GM19395 (cell line): Measurements from ENCODE around the gene KPNB1.

ENCODE experiments used
- ATAC-seq: cut with Tn5 transposase; IDR thresholded peaks from one replicate; pipeline ENCODE4 v1.9.1; 2021; ENCODE audit warnings: mild to moderate bottlenecking, moderate library complexity; ENCODE audit not compliant: unreplicated experiment

Gene KPNB1

DNA sequence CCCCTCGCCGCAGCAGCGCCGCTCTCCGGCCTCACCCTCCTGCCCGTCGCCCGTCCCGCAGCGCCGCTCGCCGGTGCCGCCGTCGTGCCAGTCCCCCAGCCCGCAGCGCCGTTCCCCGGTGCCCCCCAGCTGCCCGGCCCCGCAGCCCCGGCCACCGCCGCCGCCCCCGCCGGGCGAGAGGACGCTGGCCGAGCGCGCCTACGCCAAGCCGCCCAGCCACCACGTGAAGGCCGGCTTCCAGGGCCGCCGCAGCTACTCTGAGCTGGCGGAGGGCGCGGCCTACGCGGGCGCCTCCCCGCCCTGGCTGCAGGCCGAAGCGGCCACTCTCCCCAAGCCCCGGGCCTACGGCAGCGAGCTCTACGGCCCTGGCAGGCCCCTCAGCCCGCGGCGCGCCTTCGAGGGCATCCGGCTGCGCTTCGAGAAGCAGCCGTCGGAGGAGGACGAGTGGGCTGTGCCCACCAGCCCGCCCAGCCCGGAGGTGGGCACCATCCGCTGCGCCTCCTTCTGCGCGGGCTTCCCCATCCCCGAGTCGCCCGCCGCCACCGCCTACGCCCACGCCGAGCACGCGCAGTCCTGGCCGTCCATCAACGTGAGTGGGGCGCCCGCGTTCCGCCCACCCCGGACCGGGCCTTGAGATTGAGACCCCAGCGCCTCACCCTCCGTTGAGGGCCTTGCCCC is 59.3 kb downstream of the KPNB1 start:
- ATAC-seq: no peak

DNA sequence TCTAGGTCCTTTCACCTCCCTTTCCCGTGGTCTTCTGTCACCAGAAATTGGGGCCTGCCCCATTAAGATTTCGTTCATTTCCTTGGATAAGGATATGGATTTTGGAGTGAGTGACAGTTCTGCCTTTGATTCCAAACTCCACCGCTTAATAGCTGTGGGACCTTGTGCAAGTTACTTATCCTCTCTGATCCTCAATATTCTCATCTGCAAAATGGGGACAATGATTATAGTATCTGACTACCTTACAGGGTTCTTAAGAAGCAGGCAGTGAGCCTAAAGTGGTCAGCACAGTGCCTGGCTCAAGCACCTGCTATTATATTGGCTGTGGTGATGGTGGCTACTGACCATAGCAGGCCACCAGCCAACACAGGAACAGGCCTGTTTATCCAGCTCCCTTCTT is 59.9 kb downstream of the KPNB1 start:
- no peak for ATAC-seq

DNA sequence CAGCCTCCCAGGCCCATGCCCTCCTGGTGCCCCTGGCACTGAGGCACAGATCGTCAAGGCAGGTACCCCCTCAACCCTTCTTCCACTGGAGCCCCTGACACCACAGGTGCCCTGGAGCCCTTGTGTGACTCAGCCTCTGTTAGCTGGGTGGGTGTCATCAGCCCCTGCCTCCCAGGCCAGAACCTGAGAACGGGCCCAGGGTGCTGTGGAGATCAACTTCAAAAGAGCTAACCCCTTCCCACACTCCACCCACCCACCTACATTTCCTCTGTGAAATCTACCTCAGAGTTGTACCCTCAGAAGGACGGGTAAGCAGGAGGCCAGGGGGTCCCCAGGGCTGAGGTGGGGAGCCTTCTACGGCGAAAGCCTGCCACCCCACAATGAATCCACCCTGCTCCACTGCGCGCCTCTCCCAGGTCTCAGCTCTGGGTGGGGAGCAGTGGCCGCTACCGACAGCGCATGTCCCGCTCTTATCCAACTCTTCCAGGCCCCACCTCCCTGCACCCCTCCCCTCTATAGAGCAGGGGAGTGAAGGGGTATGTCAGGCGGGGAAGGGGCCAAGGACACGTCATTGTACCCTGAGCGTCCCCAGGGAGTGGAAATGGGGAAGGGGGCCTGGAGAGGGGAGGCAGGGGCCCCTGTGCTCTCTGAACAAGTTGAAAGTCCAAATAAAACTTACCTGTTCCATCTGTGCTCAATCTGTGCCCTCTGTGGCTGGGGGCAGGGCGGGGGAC is 61.8 kb downstream of the KPNB1 start:
- no peak for ATAC-seq

DNA sequence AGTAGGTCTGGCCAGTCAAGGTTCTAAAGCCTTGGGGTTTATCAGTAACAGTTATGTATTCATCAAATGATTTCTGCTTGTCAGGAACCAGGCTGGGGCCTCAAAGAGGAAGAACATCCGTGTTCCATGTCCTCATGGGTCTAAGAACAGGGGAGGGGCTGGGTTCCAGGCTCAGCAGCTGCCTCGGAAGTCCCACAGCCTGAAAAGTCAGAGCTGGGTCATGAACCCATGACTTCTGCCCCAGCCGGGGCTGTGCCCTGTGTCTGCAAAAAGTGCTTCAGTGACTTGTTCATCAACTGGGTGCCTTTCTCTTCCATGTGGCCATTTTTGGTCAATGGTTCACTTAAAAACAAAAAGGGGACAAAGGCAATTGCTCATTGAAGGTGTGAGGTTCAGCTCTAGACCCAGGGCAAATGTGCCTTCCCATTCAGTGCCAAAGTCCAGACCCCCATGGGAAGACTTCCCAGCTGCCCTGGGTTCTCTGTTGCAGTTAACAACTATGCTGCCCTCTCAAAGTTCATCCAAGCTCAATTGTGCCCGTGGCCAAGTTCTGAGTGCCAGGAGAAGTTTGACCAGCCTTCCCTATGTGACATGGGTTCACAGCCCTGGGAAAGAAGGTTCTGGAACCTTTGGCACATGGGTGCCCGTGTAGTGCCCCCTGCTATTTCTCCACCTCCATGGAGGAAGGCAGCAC is 62.8 kb downstream of the KPNB1 start:
- ATAC-seq: no peak

DNA sequence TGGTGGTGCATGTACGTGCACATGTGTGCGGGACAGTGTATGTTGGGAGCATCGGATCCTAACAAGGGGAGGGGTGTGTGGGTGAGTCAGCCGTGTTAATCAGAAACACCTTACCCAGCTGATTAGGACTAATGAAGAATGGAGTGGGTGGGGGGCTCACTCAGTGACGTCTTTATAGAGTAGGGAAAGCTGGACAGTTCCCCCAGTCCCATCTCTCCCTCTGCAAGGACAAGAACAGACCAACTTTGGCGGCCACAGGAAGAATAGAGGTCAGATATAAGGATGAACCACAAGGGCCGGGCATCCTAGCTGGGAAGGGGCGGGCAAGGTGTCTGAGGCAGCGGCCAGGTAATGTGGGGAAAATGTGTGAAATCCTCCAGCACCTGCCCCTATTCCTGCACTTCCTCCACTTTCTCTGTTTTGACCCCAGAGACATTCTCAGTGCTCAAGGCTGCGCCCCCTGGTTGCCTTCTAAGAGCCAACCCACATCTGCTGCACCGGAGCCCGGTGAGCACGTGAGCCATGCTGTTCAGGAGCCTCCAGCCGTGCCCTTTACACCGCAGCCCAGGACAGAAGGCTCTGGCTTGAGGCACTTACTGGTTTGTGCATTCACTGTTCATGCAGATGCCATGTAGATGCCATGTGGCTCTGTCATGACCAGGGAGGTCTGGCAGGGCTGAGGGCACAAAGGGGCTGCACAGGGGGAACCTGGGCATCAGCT is 64.4 kb downstream of the KPNB1 start:
- ATAC-seq: no peak

DNA sequence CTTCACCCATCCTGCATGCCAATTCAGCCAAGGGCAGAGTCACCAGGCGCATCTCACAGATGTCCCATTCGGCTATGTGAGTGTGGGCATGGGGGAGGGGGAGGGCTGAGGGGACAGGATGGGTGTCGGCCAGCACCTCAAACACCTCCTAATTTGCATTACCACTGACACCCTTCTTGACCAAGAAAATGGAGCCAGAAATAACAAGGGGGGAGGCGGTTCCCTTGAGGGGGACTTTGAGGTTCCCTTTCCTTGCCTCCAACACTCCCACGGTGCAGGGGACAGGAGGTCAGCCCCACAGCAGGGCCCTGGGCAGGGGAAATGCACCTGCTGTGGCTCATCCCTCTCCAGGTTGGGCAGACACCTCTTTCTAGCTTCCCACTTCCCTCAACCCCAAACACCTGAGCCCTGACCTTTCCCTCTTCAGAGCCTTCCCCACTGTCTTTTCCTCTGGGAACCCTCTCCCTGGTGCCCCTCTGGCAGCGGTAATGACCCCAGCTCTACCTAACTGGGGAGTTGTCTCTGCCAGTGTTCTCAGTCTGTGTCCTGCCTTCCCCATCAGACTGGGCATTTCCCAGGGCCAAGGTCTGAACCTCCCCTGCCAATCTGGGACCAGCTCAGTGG is 65.2 kb downstream of the KPNB1 start:
- ATAC-seq: no peak

DNA sequence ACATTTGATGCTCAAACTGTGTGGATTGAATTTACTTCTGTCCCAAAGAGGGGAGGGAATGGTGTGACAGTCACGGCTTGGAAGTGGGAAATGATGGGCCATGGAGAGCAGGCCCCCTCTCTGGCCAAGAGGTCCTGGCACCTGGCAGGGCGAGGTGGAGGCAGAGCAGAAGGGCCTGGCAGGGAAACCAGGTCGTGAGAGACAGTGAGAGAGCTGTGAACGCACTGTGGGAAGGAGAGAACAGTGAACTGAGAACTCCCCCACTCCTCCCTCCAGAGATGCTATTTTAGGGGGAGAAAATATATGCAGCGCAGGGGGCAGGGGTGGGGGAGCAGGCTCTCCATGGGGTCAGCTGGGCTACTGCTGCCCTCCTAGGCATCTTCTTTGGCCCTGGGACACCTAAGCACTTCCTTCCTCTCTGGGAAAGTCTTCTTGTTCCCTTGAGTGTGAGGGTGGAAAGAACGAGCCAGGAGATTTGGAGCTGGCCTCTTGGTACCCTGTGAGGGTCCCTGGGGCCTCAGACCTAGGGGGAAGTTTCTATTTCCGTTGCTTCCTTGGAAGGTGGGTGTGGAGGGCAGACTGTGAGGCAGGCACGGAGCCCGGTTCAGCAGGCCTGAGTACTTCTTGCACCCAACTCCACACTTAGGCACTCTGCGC is 66.1 kb downstream of the KPNB1 start:
- no peak for ATAC-seq

DNA sequence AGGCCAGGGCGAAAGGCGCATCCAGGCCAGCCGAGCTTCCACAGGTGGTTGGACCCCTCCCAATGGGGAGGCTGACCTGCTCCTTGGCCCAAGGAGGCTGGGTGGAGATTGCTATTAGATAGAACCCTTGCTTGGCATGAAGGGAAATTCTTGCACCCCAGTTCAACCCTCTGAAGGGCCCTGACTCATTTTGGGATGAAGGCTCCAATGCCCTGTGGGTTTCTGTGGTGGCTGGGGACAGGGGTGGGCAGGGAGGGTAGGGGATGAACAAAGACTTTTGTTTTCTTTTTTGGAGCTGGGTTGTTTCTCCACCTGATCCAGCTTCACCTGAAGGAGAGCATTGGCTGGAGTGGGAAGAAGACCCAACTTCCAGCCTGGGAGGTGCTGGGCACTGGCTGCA is 66.7 kb downstream of the KPNB1 start:
- ATAC-seq: no peak

DNA sequence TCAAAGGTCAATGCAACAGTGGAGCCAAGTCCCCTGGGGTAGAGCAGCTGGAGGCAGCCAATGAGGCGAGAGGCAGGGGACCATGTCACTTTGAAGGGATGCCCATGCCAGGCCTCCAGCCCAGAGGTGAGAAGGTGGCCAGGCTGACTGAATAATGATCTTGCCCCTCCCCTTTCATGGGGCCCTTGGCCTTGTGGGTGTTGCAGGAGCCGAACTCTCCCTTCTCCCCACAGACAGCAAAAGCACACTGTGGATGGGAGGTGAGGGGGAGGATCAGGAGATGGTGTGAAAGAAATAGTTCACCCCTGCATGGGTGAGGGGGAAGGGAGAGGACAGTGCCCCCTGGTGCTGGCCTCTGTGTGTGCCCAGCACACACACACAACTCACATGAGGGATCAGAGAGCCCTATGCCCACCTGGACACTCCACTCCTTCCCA is 67.6 kb downstream of the KPNB1 start:
- ATAC-seq: no peak

DNA sequence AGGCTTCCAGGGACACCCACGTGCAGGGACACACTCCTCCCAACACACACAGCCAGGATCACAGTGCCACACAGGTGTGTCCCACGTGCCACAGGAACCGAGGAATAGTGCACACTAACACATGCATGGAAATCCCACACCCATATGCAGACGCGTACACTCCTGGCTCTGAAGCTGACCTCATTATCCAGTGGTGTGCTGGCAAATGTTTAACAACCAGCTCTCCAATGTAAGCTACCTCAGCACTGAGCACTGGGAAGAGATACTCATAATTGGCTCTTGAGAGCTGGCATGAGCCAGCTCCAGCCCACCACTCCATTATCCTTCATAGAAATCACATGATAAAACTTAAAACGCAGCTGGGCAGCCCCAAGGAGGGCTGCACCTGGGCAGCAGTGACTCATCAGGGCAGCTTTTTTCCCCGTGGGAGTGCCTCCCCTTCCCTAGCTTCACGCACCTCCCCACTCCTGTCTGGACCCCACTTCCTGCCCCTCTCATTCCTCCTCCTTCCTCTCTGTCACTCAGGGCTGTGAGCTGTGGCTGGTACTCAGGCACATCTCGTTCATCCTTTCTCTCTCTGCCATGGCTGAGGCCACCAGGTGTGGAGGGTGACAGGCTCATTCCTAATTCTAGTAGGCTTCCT is 68.4 kb downstream of the KPNB1 start:
- ATAC-seq: no peak

DNA sequence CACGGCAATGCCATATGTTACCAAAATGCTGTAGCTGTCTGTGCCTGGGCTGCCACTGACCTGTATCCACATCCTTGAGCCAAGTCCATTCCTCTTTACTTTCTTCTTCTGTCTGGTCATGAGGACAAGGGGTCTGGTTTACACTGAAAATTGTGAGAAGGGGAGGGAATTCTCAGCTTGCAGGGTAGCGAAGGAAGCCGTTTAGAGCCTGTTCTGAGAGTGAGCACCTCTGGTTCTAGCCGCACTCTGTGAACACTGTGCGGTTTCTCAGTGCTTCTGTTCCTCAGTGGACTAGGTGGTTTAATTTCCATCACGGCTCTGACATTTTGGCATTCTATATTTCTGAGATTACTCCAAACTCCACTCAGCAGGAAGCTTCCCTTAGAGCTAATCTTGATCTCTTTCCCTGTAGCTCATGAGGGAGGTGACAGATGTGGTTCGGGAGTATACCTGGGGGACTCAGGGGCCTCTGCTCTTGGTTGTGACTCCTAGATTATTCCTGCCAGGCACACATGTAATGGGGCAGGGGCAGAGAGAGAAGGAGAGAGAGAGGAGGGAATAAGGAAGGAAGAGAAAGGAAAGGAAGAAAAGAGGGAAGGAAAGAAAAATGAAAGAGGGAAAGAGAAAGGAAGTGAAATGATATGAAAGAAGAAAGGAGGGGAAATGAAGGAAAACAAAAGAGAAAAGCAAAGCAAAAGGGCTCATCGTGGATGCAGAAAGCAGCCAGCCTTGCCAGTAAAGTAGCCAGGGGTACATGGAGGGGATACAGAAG is 69.1 kb downstream of the KPNB1 start:
- ATAC-seq: no peak

DNA sequence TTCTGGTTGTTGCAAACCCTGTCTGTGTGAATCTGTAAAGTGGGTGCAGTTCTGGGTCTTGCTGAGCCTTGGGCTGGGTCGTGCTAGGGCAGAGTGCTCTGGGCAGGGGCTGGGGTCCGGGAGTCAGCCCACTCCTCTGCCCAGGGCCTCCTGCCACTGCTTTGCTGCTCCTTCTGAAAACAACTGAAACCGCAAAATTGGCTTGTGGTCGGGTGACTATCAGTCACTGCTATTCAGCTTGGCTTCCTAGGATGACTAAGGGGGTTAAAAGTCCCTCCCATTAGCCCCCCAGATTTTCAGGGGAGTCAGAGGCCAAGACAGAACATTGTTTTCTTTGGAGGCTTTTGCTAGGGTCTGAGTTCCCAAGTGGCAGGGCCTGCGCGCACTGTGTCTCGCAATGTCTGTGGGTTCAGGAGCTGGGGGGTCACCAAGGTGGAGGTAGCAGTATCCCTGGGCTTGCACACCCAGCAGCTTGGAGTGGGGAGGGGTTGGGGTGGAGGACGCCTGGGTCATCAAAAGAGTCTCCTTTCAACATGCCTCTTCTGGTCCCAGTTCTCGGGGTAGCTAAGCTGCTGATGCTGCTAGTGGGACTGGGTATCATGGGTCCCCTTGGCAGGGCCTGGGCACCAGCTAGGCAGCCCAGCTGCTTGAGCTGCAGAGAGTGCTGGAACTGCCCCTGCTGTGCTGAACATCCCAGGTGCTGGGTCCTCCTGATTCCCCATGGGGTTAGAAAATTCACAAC is 69.9 kb downstream of the KPNB1 start:
- peak; percentile 40 for ATAC-seq

DNA sequence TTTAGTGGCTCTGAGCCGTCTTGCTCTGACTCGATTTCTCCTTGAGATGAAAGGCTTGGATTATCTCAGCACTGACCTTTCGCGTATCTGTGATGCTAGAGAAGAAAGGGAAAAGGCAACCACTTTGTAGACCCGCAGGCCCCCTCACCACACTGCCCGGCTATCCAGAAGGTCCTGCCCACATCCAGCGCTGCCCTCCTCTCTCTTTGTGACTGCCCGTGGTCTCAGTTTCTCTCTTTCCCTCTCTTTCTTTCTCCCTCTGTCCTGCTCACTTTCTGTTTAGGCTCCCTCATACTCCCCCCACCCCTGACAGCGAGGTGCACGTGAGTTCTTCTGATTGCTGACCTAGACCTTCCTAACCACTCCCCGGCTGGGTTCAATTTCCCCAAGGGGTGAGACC is 70.5 kb downstream of the KPNB1 start:
- no peak for ATAC-seq

DNA sequence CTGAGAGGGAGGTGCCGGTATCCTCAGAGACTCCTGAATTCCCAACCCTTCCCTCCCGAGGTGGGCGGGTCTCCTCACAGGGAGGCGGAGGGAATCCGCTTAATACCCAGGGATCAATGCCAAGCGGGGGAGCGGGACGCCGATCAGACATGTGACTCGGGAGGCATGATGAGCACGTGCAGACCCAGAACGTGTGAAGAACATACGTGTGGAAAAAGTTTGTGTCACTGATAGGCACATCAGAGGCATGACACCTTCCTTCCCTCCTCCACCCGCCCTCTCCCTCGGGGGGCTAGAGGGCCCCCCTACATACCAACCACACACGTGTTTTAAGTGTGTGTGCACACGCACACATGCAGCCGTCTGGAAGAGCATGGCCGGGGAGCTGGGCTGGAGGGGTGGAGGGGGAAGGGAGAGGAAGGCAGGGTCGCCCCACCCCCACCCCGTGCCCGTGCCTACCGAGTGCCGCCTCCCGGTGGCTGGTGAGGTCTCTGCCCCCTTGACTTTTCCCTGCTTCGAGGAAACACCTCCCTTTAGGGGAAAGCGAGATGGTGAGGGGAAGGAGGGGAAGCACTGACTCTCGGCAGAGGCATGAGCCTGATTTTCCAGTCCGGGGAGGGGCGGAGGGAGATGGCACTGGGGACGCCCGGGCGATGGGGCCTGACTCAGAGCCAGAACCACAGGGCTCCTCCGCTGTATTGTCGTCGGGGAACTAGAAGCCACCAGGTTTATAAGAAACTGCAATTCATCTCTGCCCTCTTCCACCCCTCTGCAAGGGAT is 71.2 kb downstream of the KPNB1 start:
- ATAC-seq: no peak

DNA sequence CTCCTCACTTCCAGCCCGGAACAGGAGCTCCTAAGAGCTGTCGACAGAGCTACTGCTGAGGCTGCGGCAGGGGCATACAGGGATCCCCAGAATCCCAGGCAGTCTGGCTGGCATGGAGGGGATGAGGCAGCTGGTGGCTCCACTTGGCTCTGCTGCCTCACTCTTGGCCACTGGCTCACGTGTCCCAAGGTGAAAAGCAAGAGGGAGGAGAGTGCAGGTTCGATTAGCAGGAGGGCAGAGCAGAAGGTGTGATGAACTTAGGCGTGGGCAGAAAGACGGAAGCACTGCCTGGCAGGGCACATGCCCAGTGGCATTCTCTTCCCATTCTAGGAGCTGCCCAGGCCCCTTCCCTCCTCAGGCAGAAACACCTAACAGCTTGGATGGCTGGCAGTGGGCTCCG is 72.0 kb downstream of the KPNB1 start:
- no peak for ATAC-seq

DNA sequence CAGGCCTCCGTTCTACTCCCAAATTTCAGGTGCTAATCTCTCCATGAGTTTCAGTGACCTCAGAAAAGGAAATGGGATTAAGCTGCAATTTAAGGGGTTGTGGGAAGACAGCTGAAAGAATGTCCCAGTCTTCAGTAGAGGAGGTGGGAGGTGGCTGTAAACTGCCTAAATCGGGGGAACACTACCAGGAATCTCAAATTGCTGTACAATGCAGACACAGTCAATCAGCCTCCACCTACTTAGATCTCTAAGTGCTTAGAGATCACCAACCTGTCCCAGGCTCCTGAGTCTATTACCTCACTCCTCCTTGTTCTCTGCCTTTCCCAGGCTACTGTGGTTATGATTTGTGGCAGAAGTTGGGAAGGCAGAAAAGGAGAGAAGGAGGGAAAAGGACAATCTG is 75.0 kb downstream of the KPNB1 start:
- ATAC-seq: no peak

DNA sequence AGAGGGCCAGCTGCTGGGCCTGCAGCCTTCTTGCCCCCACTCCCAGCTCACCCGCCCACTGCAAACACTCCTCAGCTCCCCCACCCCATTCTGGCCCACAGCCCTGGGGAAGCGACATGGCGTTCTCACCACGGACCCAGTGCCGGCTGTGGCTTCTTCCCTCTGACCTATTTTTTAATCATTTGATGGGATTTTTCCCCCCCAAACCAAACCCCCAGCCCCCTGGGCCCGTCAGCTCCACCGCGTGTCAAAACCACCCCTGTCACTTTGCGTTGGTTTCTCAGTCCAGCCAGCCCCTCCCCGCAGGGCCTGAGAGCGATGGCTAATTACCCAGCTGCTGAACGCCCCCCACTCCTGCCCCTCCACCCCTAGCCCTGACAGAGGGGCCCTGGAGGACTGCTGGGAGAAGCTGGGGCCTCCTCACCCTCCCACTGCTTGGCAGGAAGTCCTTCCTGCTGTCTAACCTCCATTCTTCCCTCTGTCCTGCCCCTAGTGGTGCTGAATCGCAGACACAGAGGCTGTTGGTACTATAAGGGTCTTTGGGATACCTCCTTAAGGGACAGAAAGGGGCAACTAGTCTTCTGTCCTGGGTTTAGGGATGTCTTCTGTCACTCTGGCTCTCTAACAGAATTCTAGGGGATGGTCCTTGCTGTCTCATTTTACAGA is 75.9 kb downstream of the KPNB1 start:
- ATAC-seq: no peak
